NCI-H1694 treated with DMSO at 0.1 percent for 48 hours (cell line): Measurements from ENCODE around the gene CPLX3.
A peak's percentile ranks its signal among the peaks of the same experiment; 100 is the strongest.

Experiments used
- DNase-seq: peaks from one replicate; lab custom pipeline; 2025; lab: John Stamatoyannopoulos, UW

Gene CPLX3

GRCh38 chr15:74870436-74871215 is 44.2 kb downstream of the CPLX3 start:
- no peak for DNase-seq

- DNase-seq = no peak
Measured at GRCh38 chr15:74872702-74873035, 46.2 kb downstream of the CPLX3 start.

- DNase-seq = peak; percentile 86
Measured at GRCh38 chr15:74873036-74873755, 46.8 kb downstream of the CPLX3 start, which contains the start of gene SCAMP2. Gene SCAMP2 (minus strand): TSS chr15:74873365. CDS start chr15:74873255, 110 bp downstream.

- no peak for DNase-seq
Measured at GRCh38 chr15:74873756-74874424, 47.5 kb downstream of the CPLX3 start.

GRCh38 chr15:74878273-74878672 is 51.8 kb downstream of the CPLX3 start:
- DNase-seq = no peak
